Hepatocyte (in vitro differentiated cells): ENCODE results near the gene RHBDD3. TPM values are rescaled to one million over a fixed set of nuclear protein-coding genes. Genes with fewer than 3 reads are reported as not detected.

Experiments used
- DNase-seq: peaks from one replicate; pipeline ENCODE4 v3.0.0-alpha.2; 2016; ENCODE audit warnings: low spot score
- H2AFZ ChIP-seq: fragments of 200-600 bp; sonication (generic); 2 replicates; pipeline ENCODE4 v1.6.0; 2016; ENCODE audit warnings: antibody characterized with exemption, mild to moderate bottlenecking
- H3K27ac ChIP-seq: fragments of 200-600 bp; sonication (generic); 2 replicates; pipeline ENCODE4 v1.5.1; 2016; ENCODE audit warnings: mild to moderate bottlenecking
- H3K27me3 ChIP-seq: fragments of 200-600 bp; sonication (generic); 2 replicates; pipeline ENCODE4 v1.6.1; 2016
- H3K36me3 ChIP-seq: fragments of 200-600 bp; sonication (generic); replicated peaks from 2 replicates; pipeline ENCODE4 v1.5.1; 2016; ENCODE audit warnings: low read depth; ENCODE audit not compliant: insufficient read depth
- H3K4me1 ChIP-seq: fragments of 200-600 bp; sonication (generic); 2 replicates; pipeline ENCODE4 v1.5.1; 2016; ENCODE audit warnings: mild to moderate bottlenecking, moderate library complexity; ENCODE audit not compliant: insufficient read depth
- H3K4me2 ChIP-seq: fragments of 200-600 bp; sonication (generic); 2 replicates; pipeline ENCODE4 v1.6.0; 2016
- H3K4me3 ChIP-seq: fragments of 200-600 bp; sonication (generic); 2 replicates; pipeline ENCODE4 v1.5.1; 2016; ENCODE audit warnings: mild to moderate bottlenecking
- H3K79me2 ChIP-seq: fragments of 200-600 bp; sonication (generic); 2 replicates; pipeline ENCODE4 v1.6.0; 2017; ENCODE audit warnings: mild to moderate bottlenecking
- H3K9me2 ChIP-seq: fragments of 200-600 bp; sonication (generic); replicated peaks from 2 replicates; pipeline ENCODE4 v1.6.0; 2017; ENCODE audit warnings: mild to moderate bottlenecking; ENCODE audit not compliant: insufficient read depth
- H3K9me3 ChIP-seq: fragments of 200-600 bp; sonication (generic); 2 replicates; pipeline ENCODE4 v1.5.1; 2016; ENCODE audit warnings: low read depth, mild to moderate bottlenecking
- H4K20me1 ChIP-seq: fragments of 200-600 bp; sonication (generic); 2 replicates; pipeline ENCODE4 v1.6.0; 2016; ENCODE audit warnings: mild to moderate bottlenecking; ENCODE audit not compliant: insufficient read depth, poor library complexity, severe bottlenecking
- CTCF ChIP-seq: fragments of 200-600 bp; sonication (generic); IDR thresholded peaks from 2 replicates; pipeline ENCODE4 v1.5.1; 2016; ENCODE audit warnings: antibody characterized with exemption, mild to moderate bottlenecking; ENCODE audit not compliant: poor library complexity
- EZH2 ChIP-seq: fragments of 200-600 bp; sonication (generic); IDR thresholded peaks from 2 replicates; pipeline ENCODE4 v1.6.1; 2016; ENCODE audit warnings: antibody characterized with exemption, mild to moderate bottlenecking, borderline replicate concordance
- EZH2phosphoT487 ChIP-seq: fragments of 200-600 bp; sonication (generic); IDR thresholded peaks from one replicate; pipeline ENCODE4 v1.6.1; 2018; ENCODE audit warnings: antibody characterized with exemption, mild to moderate bottlenecking, low read depth, moderate library complexity; ENCODE audit not compliant: unreplicated experiment, severe bottlenecking
- WGBS: methylation state at CpG from one replicate; pipeline ENCODE4 v1.1.6; 2016; ENCODE audit warnings: low lambda C conversion rate; ENCODE audit errors: missing lambda C conversion rate; 5-methylcytosine and 5-hydroxymethylcytosine counted together
- polyA plus RNA-seq: library from polyadenylated mRNA; unstranded; fragments of >200 nt; fragmentation: Nextera tagmentation; extraction: Ambion mirVana; gene quantifications from 2 replicates; pipeline ENCODE4 v1.2.1, GENCODE V29; 2016
- total RNA-seq: library from RNA; depleted of rRNA; stranded (reverse); fragments of >200 nt; gene quantifications from 2 replicates; pipeline ENCODE4 v1.2.3, GENCODE V29; 2014

RHBDD3 gene
- total and polyA plus RNA-seq, 2 experiments from 2014 or later: 27.2 to 46.7 TPM

- peaks cover 57% of the 10 kb centered on the region for H4K20me1 ChIP-seq
- under 1% methylated on average over 14 of the region's 14 CpGs for WGBS
- TF ChIP-seq EZH2phosphoT487 (no peak), EZH2 (no peak), CTCF (no peak)
Observed at GRCh38 chr22:29269230-29269604, 1.4 kb upstream of the RHBDD3 start.

GRCh38 chr22:29268511-29269229 is 889 bp upstream of the RHBDD3 start:
- H2AFZ ChIP-seq: no peak overlapping the region

More at GRCh38 chr22:29269230-29269604, 1.4 kb upstream of the RHBDD3 start:
- DNase-seq: no peak
- Histone ChIP-seq H3K9me2 (no peaks in the 10 kb centered on the region), H2AFZ (no peak overlapping the region), H3K4me1 (peaks cover 32% of the 10 kb centered on the region), H3K36me3 (no peaks in the 10 kb centered on the region), H3K79me2 (peaks cover 79% of the 10 kb centered on the region), H3K27ac (peak overlapping the region; percentile 97), H3K9me3 (no peaks in the 10 kb centered on the region), H3K27me3 (no peaks in the 10 kb centered on the region), H3K4me2 (peak overlapping the region; percentile 94), H3K4me3 (peak overlapping the region; percentile 39)

GRCh38 chr22:29267462-29267857 is 321 bp downstream of the RHBDD3 start:
- peaks cover 39% of the 10 kb centered on the region for H4K20me1 ChIP-seq
- peak overlapping the region; percentile 97 for H3K27ac ChIP-seq
- no peaks in the 10 kb centered on the region for H3K36me3 ChIP-seq
- TF ChIP-seq EZH2 (no peak), CTCF (no peak), EZH2phosphoT487 (no peak)
- H3K4me3 ChIP-seq: peak overlapping the region; percentile 39
- WGBS: 0% methylated on average over 32 of the region's 32 CpGs
- H3K9me2 ChIP-seq: no peaks in the 10 kb centered on the region
- H3K4me1 ChIP-seq: peaks cover 32% of the 10 kb centered on the region
- no peak for DNase-seq
- H3K4me2 ChIP-seq: peak overlapping the region; percentile 94
- no peaks in the 10 kb centered on the region for H3K9me3 ChIP-seq
- peak overlapping the region; percentile 79 for H2AFZ ChIP-seq
- peaks cover 61% of the 10 kb centered on the region for H3K79me2 ChIP-seq
- no peaks in the 10 kb centered on the region for H3K27me3 ChIP-seq

More at GRCh38 chr22:29268511-29269229, 889 bp upstream of the RHBDD3 start:
- Histone ChIP-seq H3K27me3 (no peaks in the 10 kb centered on the region), H3K9me2 (no peaks in the 10 kb centered on the region), H3K27ac (peak overlapping the region; percentile 97), H3K4me2 (peak overlapping the region; percentile 94), H3K36me3 (no peaks in the 10 kb centered on the region), H4K20me1 (peaks cover 52% of the 10 kb centered on the region), H3K4me3 (peak overlapping the region; percentile 39), H3K9me3 (no peaks in the 10 kb centered on the region), H3K4me1 (peaks cover 32% of the 10 kb centered on the region), H3K79me2 (peaks cover 73% of the 10 kb centered on the region)
- TF ChIP-seq EZH2: no peak
- TF ChIP-seq EZH2phosphoT487: no peak
- TF ChIP-seq CTCF: no peak
- DNase-seq: peak; percentile 78
- 2% methylated on average over 31 of the region's 51 CpGs for WGBS
